ENCODE data around the gene HYAL3.

The HYAL3 gene

GRCh38 chr3:50298836-50299637, at the start of gene HYAL3, which contains the start of gene NAA80:
Gene HYAL3 (minus strand): TSS chr3:50299405. CDS start chr3:50295602, 3,803 bp downstream.
Gene NAA80 (minus strand): TSS chr3:50299405. CDS start chr3:50297463, 1,942 bp downstream.
- peak; percentile 100 for DNase-seq

GRCh38 chr3:50347187-50347813, 48.1 kb upstream of the HYAL3 start:
- DNase-seq: peak; percentile 83

- DNase-seq: peak; percentile 80
Measured at GRCh38 chr3:50345586-50346234, 46.5 kb upstream of the HYAL3 start, which contains the start of gene ZMYND10. Gene ZMYND10 (minus strand): TSS chr3:50345732. CDS start chr3:50345579, 153 bp downstream.

GRCh38 chr3:50345008-50345407, 45.8 kb upstream of the HYAL3 start:
- no peak for DNase-seq

- DNase-seq: no peak
Measured at GRCh38 chr3:50342813-50343633, 43.8 kb upstream of the HYAL3 start.

GRCh38 chr3:50341996-50342650, 42.9 kb upstream of the HYAL3 start:
- no peak for DNase-seq

GRCh38 chr3:50341537-50341936, 42.3 kb upstream of the HYAL3 start:
- DNase-seq: no peak

- DNase-seq: peak; percentile 90
Measured at GRCh38 chr3:50340448-50341329, 41.5 kb upstream of the HYAL3 start, which contains the start of gene RASSF1. Gene RASSF1 (minus strand): TSS chr3:50340836. CDS start chr3:50340805, 31 bp downstream.

- DNase-seq: no peak
Measured at GRCh38 chr3:50340147-50340447, 40.9 kb upstream of the HYAL3 start.

- DNase-seq: no peak
Measured at GRCh38 chr3:50339485-50340146, 40.4 kb upstream of the HYAL3 start.

GRCh38 chr3:50338965-50339364, 39.8 kb upstream of the HYAL3 start:
- DNase-seq: no peak

- DNase-seq: peak; percentile 100
Measured at GRCh38 chr3:50337175-50337861, 38.1 kb upstream of the HYAL3 start.

GRCh38 chr3:50336452-50337174, 37.4 kb upstream of the HYAL3 start:
- DNase-seq: no peak

GRCh38 chr3:50334339-50335075, 35.3 kb upstream of the HYAL3 start:
- no peak for DNase-seq

GRCh38 chr3:50333744-50334328, 34.6 kb upstream of the HYAL3 start:
- DNase-seq: no peak

- no peak for DNase-seq
Measured at GRCh38 chr3:50331364-50331907, 32.2 kb upstream of the HYAL3 start.

- no peak for DNase-seq
Measured at GRCh38 chr3:50330330-50330729, 31.1 kb upstream of the HYAL3 start.

Measured in femur (tissue), 1 donor.